HG02884 (cell line): Measurements from ENCODE around the gene AK9.

Experiments
- ATAC-seq: cut with Tn5 transposase; IDR thresholded peaks from one replicate; pipeline ENCODE4 v1.9.1; 2021; ENCODE audit warnings: mild to moderate bottlenecking, moderate library complexity; ENCODE audit not compliant: unreplicated experiment

Gene AK9

GRCh38 chr6:109515781-109516409 is 175.1 kb downstream of the AK9 start:
- no peak for ATAC-seq

- no peak for ATAC-seq
Observed at GRCh38 chr6:109514946-109515345, 176.1 kb downstream of the AK9 start.

- no peak for ATAC-seq
Observed at GRCh38 chr6:109513571-109514071, 177.4 kb downstream of the AK9 start.

GRCh38 chr6:109512271-109512817 is 178.7 kb downstream of the AK9 start:
- no peak for ATAC-seq

- ATAC-seq, result no peak
Observed at GRCh38 chr6:109511832-109512231, 179.2 kb downstream of the AK9 start.

GRCh38 chr6:109510358-109510757 is 180.6 kb downstream of the AK9 start:
- no peak for ATAC-seq

GRCh38 chr6:109508166-109508860 is 182.7 kb downstream of the AK9 start:
- ATAC-seq, result no peak

- ATAC-seq, result no peak
Observed at GRCh38 chr6:109507490-109508072, 183.4 kb downstream of the AK9 start.

- ATAC-seq, result no peak
Observed at GRCh38 chr6:109506841-109507240, 184.2 kb downstream of the AK9 start.

- ATAC-seq, result no peak
Observed at GRCh38 chr6:109506314-109506713, 184.7 kb downstream of the AK9 start.

GRCh38 chr6:109503327-109504224 is 187.4 kb downstream of the AK9 start:
- no peak for ATAC-seq

GRCh38 chr6:109498936-109499335 is 192.1 kb downstream of the AK9 start:
- ATAC-seq, result no peak

- no peak for ATAC-seq
Observed at GRCh38 chr6:109498052-109498451, 192.9 kb downstream of the AK9 start.

GRCh38 chr6:109496036-109496772 is 194.8 kb downstream of the AK9 start:
- ATAC-seq, result no peak

- no peak for ATAC-seq
Observed at GRCh38 chr6:109493865-109494264, 197.1 kb downstream of the AK9 start.

GRCh38 chr6:109491207-109491938 is 199.6 kb downstream of the AK9 start:
- ATAC-seq, result no peak

- no peak for ATAC-seq
Observed at GRCh38 chr6:109490713-109491112, 200.3 kb downstream of the AK9 start.

- ATAC-seq, result no peak
Observed at GRCh38 chr6:109488001-109488400, 203.0 kb downstream of the AK9 start.

- ATAC-seq, result no peak
Observed at GRCh38 chr6:109486068-109486467, 204.9 kb downstream of the AK9 start.
